Fibroblast of skin of abdomen (primary cell): ENCODE data around the gene RERE.

Experiments used
- DNase-seq: peaks from one replicate; pipeline ENCODE4 v3.0.0-alpha.2; 2013

The RERE gene

GRCh38 chr1:8315573-8316475 lies 501.6 kb downstream of the RERE start:
- DNase-seq: no peak

- peak; percentile 77 for DNase-seq
Observed at GRCh38 chr1:8314346-8315280, 502.8 kb downstream of the RERE start.

GRCh38 chr1:8313231-8313630 lies 504.2 kb downstream of the RERE start:
- no peak for DNase-seq

- no peak for DNase-seq
Observed at GRCh38 chr1:8312235-8313218, 504.9 kb downstream of the RERE start.

GRCh38 chr1:8311068-8311718 lies 506.2 kb downstream of the RERE start:
- no peak for DNase-seq

- no peak for DNase-seq
Observed at GRCh38 chr1:8307628-8308027, 509.8 kb downstream of the RERE start.

- no peak for DNase-seq
Observed at GRCh38 chr1:8303876-8304275, 513.6 kb downstream of the RERE start.

GRCh38 chr1:8303141-8303540 lies 514.3 kb downstream of the RERE start:
- DNase-seq: peak; percentile 50
